Amniotic stem cell (primary cell): ENCODE results near the gene ELMOD3.
"Not testable (repeated sequence)": the region's sequence is repeated elsewhere in the genome, so short reads cannot be mapped to it uniquely, and the experiment has no call there.

Experiments
- DNase-seq: peaks from one replicate; lab custom pipeline; 2025; lab: John Stamatoyannopoulos, UW

ELMOD3 gene

GRCh38 chr2:85427300-85427835, 72.8 kb downstream of the ELMOD3 start:
- no peak for DNase-seq

- no peak for DNase-seq
Observed at GRCh38 chr2:85428343-85428881, 73.8 kb downstream of the ELMOD3 start.

- DNase-seq, result no peak
Observed at GRCh38 chr2:85429213-85429923, 74.8 kb downstream of the ELMOD3 start.

GRCh38 chr2:85429924-85430289, 75.3 kb downstream of the ELMOD3 start:
- DNase-seq, result no peak

GRCh38 chr2:85430752-85431569, 76.4 kb downstream of the ELMOD3 start:
- DNase-seq, result no peak

- no peak for DNase-seq
Observed at GRCh38 chr2:85431570-85432205, 77.1 kb downstream of the ELMOD3 start.

GRCh38 chr2:85433511-85434089, 79.0 kb downstream of the ELMOD3 start:
- DNase-seq, result peak; percentile 68

- no peak for DNase-seq
Observed at GRCh38 chr2:85434696-85435095, 80.1 kb downstream of the ELMOD3 start.

GRCh38 chr2:85435220-85435958, 80.8 kb downstream of the ELMOD3 start:
- DNase-seq, result no peak

- DNase-seq, result no peak
Observed at GRCh38 chr2:85435981-85436835, 81.6 kb downstream of the ELMOD3 start.

GRCh38 chr2:85436836-85437487, 82.4 kb downstream of the ELMOD3 start:
- no peak for DNase-seq

- DNase-seq, result no peak
Observed at GRCh38 chr2:85437488-85438200, 83.1 kb downstream of the ELMOD3 start.

- no peak for DNase-seq
Observed at GRCh38 chr2:85438201-85439024, 83.8 kb downstream of the ELMOD3 start.

GRCh38 chr2:85439025-85439472, 84.5 kb downstream of the ELMOD3 start:
- DNase-seq, result no peak

GRCh38 chr2:85439569-85439968, 85.0 kb downstream of the ELMOD3 start:
- not testable (repeated sequence) for DNase-seq

GRCh38 chr2:85439986-85440385, 85.4 kb downstream of the ELMOD3 start:
- DNase-seq, result no peak

GRCh38 chr2:85440729-85441128, 86.2 kb downstream of the ELMOD3 start:
- DNase-seq, result no peak
